SHP77 treated with DMSO at 0.1 percent for 48 hours (cell line): ENCODE measurements around the gene MRAP2.
"Not testable (repeated sequence)": the region's sequence is repeated elsewhere in the genome, so short reads cannot be mapped to it uniquely, and the experiment has no call there.

Experiments
- DNase-seq: peaks from one replicate; lab custom pipeline; 2025; lab: John Stamatoyannopoulos, UW

Gene MRAP2

DNA sequence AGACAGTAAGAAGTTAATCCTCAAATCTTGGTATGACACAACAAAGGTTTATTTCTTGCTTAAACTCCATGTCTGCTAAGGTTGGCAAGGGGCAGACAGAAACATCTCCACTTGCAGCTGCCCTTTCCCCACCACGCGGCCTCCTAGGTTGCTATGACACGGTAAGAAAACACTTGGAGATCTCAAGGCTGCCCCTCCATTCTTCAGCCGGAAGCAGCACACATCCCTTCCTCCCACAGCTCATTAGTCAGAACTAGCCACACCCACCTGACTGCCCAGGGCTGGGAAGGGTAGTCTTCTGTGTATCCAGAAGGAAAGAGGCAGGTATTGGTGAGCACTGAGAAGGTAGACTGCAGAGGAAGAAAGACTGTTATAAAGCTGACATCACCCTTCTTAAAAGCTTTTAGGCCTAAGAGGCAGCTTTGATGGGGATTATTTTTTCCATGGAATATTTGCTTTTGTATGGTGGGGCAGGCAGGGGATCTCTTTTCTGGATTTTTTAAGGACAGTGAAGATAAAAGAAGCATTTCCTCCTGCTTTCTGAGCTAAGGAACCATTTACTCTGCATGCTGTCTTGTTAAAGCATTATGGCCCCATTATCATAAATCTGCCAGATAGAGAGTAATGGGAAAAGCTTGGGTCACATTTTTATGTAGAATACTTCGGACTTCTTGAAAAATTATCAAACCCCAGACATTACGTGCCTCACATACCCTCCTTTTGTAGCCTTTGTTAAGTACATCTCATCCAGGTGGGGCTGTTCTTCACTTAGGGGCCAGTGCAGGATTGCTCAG is 41.6 kb downstream of the MRAP2 start:
- DNase-seq, result no peak

DNA sequence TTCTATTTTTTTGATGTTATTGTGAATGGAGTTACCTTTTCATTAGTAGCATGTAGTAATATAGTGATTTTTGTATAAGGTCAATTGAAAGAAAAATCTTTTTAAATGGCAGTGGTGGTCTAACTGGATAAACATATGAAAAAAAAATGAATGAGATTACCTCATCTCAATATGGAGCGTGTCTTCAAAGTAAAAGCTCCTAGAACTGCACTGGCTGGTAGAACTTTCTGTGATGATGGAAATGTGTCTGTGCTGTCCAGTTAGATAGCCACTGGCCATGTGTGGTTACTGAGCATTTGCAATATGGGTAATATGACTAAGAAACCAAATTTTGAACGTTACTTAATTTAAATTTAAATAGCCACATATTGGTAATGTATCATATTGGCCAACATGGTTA is 44.1 kb downstream of the MRAP2 start:
- DNase-seq, result no peak

GRCh38 chr6:84078335-84078734 is 44.8 kb downstream of the MRAP2 start:
- no peak for DNase-seq

DNA sequence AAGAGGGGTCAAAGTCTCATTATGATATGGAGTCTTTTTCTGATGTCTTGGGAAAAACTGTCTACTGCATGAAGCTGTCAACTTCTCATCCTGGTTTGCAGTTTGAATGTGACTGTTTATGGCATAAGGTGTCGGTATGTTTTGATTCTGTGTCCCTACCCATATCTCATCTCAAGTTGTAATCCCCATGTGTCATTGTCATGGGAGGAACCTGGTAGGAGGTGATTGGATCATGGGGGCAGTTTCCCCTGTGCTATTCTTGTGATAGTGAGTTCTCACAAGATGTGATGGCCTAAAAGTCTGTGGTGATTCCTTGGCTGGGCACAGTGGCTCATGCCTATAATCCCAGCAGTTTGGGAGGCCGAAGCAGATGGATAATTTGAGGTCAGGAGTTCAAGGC is 47.6 kb downstream of the MRAP2 start:
- no peak for DNase-seq

DNA sequence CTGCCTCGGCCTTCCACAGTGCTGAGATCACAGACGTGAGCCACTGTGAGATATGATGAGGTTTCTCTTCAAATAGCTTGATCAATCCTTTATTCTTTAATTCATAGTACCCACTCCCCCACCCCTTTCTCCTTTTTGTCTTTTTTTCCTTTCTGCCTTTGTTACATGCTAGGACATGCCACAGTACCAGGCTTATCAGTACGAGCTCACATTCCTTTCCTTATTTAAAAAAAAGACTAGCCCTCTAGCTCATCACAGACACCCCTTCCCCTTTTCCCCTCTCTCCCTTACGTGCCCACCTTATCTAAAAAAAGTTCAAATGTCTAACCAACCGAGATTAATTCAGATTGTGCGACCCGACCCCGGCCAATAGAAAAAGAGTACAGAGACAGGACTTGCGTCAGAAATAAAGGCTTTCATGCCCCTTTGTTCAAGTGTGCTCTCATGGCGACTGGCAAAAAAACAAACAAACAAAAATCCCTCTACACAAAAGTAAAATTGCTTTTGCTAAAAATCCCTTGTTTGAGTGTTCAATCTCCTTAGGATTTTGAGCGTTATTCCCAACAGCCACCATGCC is 49.2 kb downstream of the MRAP2 start:
- DNase-seq, result no peak

- not testable (repeated sequence) for DNase-seq
Observed at GRCh38 chr6:84084705-84085104, 51.1 kb downstream of the MRAP2 start.

DNA sequence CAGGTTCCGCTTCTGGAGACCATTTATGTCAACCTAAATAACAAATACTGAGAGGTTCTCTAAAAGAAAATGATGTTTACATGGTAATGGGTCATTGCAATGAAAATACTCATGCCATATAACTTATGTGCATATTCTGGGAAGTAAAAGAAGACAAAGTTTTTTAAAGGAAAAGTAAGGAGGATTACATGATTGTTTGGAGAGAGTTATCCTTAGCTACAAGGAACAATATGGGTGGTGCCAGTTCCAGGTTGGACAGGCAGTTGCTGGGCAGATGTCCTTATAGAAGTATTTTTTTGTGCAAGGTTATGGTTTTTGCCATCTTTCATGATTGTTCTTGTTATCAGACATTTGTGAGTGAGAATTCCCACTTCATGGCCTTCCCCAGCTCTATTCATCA is 52.5 kb downstream of the MRAP2 start:
- DNase-seq, result no peak

DNA sequence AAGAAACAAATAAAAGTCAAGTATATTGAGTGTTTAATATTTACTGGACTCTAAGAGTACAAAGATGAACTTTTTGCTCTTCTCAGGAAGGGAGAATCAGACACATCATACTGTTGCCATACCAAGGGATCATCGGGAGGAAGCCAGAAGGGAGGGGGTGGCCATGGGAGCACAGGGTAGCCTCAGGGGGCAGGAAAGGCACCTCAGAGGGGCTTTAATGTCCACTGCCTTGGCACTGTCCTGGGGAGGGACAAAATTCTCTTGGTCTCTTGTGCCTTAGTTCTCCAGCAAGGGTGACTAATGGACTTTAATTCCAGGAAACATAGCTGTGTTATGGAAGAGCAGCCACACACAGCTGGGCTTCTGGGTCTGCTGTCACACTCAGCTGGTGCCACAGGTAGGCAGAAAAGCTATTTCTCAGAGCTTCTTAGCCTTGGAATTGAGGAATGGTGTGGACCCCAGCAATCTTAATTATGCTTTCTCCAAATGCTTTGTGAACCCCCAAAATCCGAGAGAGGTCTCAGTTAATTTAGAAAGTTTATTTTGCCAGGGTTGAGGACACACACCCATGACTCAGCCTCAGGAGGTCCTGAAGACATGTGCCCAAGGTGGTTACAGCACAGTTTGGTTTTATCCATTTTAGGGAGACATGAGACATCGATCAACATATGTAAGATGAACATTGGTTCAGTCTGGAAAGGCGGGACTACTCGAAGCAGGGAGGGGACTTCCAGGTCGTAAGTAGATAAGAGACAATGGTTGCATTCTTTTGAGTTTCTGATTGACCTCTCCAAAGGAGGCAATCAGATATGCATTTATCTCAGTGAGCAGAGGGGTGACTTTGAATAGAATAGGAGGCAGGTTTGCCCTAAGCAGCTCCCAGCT is 53.2 kb downstream of the MRAP2 start:
- no peak for DNase-seq

DNA sequence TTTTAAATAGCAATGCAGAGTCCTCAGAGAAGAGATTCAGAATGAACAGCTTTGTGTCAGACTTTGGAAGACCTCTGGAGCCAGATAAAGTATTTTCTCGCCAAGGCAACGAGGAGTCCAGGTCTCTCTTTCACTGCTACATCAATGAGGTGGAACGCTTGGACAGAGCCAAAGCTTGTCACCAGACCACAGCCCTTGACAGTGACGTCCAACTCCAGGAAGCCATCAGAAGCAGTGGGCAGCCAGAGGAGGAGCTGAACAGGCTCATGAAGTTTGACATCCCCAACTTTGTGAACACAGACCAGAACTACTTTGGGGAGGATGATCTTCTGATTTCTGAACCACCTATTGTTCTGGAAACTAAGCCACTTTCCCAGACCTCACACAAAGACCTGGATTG is 55.5 kb downstream of the MRAP2 start:
- DNase-seq, result no peak

DNA sequence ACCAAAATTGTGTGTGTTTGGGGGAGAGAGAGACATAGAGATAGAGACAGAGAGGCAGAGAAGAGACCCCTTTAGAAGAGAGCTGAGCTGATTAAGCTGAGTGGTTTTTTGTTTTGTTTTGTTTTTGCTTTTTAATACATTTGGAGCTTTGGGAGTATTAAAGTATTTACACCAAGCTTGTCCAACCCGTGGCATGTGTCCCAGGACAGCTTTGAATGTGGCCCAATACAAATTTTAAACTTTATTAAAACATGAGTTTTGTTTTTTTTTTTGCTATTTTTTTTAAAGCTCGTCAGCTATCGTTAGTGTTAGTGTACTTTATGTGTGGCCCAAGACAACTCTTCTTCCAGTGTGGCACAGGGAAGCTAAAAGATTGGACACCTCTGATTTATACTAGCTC is 56.0 kb downstream of the MRAP2 start:
- DNase-seq, result no peak

- no peak for DNase-seq
Observed at GRCh38 chr6:84093441-84094435, 60.2 kb downstream of the MRAP2 start.

DNA sequence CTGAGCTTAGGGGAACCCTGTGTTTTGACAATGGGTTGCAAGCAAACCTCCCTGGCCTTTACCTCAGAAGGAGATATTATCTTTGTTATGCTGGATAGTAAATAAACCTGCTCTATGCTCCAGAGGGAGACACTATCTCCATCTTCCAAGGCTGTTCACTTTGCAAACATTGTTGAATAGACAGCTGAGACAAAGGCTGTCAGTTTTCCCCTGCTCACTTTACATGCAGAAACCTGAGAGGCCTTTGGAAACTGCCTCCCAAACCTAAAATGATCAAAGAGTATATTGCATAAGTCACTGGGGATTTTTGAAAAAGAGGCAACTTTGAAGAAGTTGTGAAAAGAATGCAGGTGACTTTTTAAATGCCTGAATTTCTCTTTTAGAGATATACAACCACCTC is 61.6 kb downstream of the MRAP2 start:
- no peak for DNase-seq

DNA sequence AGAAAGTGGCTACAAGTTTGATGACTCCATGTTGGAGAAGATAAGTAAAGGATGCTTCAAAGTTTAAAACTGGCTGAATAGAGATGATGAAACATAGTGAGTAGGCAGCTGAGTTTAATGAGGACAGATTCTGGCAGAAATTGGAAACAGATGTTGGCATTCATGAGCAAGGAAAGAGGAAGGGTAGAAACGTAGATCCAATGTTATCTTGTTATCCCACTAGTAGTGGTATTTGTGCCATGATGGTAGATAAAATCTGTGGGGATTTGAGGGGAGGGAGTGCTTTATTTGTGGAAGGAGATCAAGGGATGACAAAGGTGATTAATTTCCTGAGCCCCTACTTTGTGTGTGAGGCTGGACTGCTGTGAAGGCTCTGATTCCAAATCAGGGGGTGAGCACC is 69.5 kb downstream of the MRAP2 start:
- no peak for DNase-seq

DNA sequence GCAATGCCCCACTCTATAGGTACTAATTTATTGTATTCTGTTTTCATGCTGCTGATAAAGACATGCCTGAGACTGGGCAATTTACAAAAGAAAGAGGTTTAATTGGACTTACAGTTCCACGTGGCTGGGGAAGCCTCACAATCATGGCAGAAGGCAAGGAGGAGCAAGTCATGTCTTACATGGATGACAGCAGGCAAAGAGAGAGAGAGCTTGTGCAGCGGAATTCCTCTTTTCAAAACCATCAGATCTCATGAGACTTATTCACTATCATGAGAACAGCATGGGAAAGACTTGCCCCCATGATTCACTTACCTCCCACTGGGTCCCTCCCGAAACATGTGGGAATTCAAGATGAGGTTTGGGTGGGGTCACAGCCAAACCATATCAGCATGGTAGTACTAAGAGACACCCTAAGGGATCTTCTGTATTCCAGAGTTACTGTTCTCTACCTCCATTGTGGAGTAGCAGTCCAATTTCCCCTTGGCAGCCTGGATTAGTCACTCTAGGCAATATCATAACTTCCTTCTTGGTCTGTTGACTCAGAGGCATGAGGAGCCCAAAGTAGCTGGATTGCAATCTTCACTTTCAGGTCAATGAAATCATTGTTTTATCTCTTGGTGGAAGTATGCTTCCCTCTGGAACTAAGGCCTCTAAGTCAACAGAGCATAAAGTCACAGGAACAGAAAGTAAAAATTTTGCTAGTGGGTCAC is 71.8 kb downstream of the MRAP2 start:
- DNase-seq, result not testable (repeated sequence)

DNA sequence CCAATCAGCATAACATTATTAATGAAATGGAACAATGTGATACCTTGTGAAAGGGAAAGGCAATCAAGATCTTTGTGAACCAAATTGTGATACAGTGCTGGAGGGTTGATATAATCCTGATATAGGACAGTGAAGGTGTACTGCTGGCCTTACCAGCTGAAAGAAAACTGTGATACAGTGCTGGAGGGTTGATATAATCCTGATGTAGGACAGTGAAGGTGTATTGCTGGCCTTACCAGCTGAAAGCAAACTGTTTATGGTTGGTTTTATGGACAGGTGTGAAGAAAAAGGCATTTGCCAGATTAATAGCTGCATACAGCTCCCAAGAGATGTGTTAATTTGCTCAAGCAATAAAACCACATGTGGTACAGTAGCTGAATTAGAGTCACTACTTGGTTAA is 73.9 kb downstream of the MRAP2 start:
- DNase-seq, result no peak

DNA sequence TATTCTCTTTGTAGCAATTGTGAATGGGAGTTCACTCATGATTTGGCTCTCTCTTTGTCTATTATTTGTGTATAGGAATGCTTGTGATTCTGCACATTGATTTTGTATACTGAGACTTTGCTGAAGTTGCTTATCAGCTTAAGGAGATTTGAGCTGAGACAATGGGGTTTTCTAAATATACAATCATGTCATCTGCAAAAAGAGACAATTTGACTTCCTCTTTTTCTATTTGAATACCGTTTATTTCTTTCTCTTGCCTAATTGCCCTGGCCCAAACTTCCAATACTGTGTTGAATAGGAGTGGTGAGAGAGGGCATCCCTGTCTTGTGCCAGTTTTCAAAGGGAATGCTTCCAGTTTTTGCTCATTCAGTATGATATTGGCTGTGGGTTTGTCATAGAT is 77.8 kb downstream of the MRAP2 start:
- not testable (repeated sequence) for DNase-seq

GRCh38 chr6:84114933-84115594 is 81.5 kb downstream of the MRAP2 start:
- DNase-seq, result not testable (repeated sequence)

DNA sequence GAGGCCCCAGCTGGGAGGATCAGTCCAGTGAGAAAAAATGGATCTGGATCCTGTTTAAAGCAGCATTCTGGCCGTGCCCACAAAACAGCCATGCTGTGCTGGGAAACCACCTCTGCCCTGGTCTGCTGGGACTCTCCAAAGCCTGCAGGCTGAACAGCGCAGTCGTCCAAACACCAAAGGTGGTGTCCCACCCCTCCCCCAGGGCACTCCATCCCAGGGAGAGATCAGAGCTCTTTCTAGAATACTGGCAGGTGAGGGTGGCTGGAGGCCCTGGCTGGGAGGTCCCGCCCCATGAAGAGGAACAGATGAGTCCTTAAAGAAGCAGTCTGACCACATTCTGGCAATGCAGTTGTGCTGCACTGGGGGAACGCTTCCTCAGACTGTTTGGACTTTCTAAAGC is 84.6 kb downstream of the MRAP2 start:
- DNase-seq, result no peak

DNA sequence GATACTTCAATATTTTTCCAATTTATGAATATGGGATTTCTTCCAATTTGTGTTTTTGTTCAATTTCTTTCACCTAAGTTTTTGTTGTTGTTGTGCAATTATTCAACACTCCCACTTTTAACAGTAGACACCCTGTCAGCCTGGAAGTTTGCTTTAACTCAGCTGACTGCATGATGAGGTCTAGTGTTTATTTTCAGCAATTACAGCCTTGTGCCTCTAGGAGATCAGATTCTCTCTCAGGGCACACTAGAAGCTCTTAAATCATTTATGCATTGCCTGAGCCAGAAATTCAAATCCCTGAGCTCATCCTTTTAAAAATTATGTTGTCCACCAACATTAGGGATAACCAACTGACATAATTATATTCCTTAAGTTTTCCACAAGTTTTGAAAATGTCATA is 85.7 kb downstream of the MRAP2 start:
- no peak for DNase-seq

DNA sequence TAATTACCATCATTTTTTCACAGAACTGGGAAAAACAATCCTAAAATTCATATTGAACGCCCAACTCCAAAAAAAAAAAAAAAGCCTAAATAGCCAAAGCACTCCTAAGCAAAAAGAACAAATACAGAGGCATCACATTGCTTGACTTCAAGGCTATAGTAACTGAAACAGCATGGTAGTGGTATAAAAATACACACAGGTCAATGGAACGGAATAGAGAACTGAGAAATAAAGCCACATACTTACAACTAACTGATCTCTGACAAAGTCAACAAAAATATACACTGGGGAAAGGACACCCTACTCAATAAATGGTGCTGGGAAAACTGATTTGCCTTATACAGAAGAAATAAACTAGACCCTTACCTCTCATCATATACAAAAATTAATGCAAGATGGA is 89.6 kb downstream of the MRAP2 start:
- DNase-seq, result no peak
